ENCODE measurements around the gene DNER.
"Not testable (repeated sequence)": the region's sequence is repeated elsewhere in the genome, so short reads cannot be mapped to it uniquely, and the experiment has no call there.

DNER gene

DNA sequence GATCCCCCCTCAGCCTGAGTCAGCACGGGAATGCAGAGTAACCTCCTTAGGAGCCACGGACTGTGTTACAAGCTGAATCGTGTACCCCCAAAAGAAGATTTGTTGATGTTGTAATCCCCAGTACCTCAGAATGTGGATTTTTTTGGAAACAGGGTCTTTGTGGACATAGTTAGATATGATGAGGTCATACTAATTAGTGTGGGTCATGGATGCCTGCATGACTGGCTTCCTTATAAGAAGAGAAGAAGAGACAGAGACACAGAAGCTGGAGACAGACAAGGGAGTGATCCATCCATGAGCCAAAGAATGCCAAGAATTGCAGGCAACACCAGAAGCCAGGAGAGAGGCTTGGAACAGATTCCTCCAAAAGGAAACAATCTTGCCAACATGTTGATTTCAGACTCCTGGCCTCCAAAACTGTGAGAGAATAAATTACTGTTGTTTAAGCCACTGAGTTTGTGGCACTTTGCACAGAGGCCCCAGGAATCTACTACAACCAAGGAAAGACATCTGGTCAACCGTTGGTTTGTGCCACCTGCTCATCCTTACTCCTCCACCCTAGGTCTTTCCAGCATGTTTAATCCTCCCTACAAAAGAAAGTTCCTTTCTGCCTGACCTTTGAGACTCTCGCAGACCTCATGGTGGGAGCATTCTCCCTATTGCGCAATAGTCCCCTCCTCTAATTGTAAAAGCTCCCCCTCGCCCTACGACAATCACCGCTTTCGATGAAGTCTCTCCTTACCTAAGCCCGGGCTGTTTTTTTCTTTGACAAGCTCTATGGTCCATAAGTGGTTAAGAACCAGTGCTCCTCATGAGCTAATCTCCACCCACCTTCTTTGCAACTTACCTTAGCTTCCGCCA lies 91.6 kb downstream of the DNER start:
- no peak for DNase-seq

DNA sequence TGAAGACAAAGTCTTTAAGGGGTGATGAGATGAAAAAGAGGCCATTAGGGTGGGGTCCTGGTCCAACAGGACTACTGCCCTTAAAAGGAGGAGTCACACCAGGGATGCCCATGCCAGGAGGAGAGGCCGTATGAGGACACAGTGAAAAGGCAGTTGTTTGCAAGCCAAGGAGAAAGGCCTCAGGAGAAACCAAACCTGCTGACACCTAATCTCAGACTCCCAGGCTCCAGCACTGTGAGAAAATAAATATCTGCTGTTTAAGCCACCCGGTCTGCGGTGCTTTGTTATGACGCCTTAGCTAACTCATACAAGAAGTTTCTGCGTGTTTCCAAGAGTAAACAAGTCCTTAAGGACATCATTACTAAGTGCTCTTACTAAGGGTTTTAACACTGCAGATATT lies 93.6 kb downstream of the DNER start:
- no peak for DNase-seq

GRCh38 chr2:229620289-229620688 lies 94.1 kb downstream of the DNER start:
- no peak for DNase-seq

- DNase-seq, result peak in 2 of 58 donors; percentile 15 to 28
Observed at GRCh38 chr2:229616433-229616832, 97.9 kb downstream of the DNER start.

GRCh38 chr2:229614021-229614420 lies 100.3 kb downstream of the DNER start:
- DNase-seq, result not testable (repeated sequence)

DNA sequence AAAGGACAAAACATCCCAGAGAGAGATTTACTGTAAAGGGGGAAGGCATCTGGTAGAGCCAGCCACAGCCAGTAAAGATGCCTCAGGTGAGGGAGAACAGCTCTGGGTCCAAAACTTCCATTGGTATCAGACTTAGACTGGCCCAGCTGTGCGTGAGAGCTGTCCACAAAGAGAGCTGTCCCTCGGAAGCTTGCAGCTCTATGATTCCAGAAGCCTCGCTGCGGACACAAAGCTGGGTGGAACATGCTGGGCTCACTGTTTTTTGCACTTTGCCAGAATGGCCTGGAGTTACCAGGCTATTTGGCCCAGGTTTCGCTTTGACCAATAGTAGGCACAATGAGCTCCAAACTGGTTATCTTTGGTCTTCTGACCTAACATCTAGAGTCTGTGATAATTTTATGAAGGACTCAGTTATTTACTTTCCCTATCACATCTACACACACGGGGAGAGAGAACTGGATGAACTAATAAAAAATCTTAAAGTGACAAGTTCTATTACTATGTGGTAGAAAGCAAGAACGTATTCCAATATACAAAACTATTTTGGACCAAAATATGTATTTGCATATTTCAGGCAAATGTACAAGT lies 101.9 kb downstream of the DNER start:
- peak in 25 of 58 donors; percentile 5 to 63 (median 22) for DNase-seq

GRCh38 chr2:229611360-229611759 lies 103.0 kb downstream of the DNER start:
- DNase-seq, result no peak

DNA sequence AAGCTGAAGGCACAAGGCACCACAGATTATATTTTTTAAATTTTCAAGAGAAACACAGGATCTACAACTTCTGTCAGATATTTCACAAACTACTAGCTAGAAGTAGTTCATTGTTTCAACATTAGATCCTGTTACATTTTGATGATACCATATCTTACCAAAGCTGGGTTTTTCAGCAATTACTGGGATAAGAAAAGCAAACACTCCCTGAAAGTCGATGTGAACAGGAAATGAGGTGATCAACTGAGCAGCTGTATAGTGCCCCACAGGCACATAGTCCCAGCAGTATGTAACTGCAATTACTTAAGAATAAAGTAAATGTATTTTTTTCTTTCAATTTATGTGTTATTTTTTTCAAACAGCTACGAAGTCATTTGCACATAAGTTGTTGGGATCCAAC lies 103.5 kb downstream of the DNER start:
- DNase-seq, result no peak

- peak in 8 of 58 donors; percentile 3 to 32 (median 16) for DNase-seq
Observed at GRCh38 chr2:229610333-229610732, 104.0 kb downstream of the DNER start.

DNA sequence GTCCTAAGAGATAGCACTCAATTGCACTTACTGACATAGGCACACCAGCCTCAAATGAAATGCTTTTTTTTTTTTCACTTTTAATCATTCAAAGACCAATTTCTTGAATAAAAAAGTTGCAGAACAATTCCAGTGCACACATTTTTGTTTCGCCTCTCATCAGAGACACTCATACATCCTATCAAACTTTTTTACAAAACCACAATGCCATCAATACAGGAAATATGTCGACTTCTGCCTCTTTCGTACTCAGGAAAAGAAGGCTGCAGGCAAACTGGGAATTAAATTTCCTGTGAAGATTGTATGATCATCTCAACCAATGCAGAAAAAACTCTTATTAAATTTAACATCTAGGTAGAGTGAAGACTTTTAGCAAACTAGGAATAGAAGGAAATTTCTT lies 112.4 kb downstream of the DNER start:
- DNase-seq, result no peak

GRCh38 chr2:229601396-229601795 lies 113.0 kb downstream of the DNER start:
- DNase-seq, result no peak

GRCh38 chr2:229598227-229598626 lies 116.1 kb downstream of the DNER start:
- DNase-seq, result no peak

GRCh38 chr2:229596796-229597195 lies 117.6 kb downstream of the DNER start:
- no peak for DNase-seq

GRCh38 chr2:229591611-229592010 lies 122.7 kb downstream of the DNER start:
- peak in 55 of 58 donors; percentile 5 to 80 (median 55) for DNase-seq

DNA sequence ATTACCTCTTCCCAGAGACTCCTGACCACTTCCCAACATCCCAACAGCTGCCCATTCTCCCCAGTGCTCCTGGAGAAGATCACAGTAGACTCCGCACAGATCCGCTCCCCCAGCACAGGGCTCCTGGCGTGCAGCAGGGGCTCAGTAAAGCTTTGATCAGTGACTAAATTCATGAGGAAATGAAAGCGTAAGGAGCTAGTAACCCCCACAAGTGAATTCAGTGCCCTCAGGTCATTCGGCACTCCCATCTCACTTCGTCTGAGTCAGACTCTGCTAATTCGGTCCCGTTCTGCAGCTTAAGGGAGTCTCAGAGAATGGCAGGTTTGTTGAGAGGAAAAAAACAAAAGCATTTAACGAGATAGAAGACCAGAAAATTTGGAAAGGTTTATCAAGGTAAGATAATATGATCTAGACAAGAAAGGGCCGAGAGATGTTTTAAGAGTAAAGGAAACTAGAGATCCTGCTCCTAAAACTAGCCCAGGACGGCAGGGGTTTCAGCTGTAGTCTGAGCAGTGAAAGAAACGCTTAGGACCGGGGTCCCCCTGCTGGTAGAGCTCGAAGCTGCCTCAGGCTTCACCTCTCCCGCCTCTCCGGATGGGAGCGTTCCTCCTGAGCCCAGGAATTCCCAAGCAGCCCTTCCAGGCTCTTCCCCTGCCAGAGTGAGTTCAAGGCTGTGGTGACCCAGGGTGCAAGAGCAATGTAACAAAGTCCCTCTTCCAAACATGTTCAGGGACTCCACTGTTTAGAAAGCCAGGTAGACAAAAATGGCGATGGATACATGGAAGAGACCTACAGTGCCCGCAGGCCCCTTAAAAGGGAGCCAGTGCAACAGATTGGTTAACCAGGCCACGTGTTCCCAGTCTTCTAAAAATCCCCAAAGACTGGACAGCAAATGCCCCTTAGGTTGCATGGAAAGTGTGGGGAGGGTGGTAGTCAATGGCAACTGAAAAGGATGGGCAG lies 127.3 kb downstream of the DNER start:
- DNase-seq, result peak in 54 of 58 donors; percentile 7 to 87 (median 60)

GRCh38 chr2:229586012-229586411 lies 128.3 kb downstream of the DNER start:
- DNase-seq, result no peak

- no peak for DNase-seq
Observed at GRCh38 chr2:229582151-229582550, 132.2 kb downstream of the DNER start.

DNA sequence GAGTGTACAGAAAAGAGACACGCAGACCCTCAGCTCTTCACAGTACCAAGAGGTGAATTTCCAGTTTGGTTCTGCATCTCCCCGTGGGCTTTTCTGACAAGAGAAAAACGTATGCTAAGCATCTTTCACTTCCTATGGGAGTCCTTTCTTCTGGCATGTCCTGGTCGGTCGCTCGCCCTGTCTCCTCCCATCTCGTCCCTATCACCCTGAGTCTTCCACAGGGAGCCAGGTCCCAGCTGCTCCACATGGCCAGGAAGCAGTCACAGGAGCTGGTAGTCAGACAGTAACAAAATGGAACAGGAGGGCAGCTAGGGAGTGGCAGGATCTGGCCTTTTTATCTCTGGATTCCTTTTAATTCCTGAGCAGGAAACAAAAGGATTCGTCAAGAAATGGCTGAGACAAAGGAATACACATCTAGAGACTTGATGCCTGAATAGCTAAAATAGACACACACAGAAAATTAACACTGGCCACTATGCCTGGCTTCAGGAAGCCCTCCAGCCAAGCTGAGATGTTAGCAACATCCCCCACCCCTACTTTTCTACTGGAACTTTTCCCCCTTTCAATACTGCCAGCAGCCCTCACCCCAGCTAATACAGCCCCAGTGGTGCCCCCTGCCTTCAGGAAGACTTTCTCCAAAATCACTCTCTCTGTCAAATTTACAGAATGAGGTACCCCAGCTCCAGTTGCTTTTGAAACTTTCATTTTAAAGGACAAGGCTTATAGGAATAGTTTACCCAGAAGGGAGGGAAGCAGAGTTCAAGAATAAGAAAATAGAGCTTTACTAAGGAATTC lies 136.1 kb downstream of the DNER start:
- DNase-seq, result no peak

DNA sequence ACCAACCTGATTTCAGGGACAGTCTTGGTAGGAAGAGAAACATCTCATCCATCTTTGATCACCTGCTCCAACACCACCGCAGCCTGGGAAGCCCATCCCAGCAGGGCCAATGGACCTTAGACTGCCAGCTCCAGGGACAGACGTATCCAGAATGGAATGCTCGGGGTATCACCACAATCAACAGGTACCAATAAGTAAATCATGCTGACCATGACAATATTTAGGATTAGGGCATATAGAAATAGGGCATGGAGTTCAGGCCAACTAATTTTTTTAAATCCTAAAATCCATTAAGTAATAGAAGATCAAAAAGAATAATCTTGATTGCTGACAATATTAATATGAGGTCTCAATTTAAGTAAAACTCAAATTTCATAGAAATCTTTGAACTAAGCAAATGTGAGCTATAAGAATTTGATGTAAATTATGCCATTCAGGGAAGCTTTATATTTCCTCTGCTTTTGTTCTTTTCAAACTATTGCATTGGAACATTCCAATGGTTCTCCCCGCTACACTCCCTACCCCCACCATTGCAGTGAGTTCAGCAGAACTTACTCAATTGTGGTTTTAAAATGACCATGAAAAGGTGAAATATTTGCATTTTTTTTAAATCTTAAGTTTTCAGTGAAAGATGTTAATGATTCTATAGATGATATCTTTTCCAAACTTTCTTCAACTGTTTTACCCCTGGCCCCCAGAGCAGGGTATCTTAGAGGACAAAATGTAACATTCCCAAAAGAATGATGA lies 138.6 kb downstream of the DNER start:
- DNase-seq, result no peak

Data from anterior cingulate cortex (tissue), 58 donors.